T-helper 1 cell treated with Interleukin-12 subunit alpha and Interleukin-12 subunit beta and Interleukin-4 antibody, amounts not matched to agents 30 ng/mL and 1 ng/mL, for 36 hours (primary cell): ENCODE data around the gene MACO1. TPM values are rescaled to one million over a fixed set of nuclear protein-coding genes. Genes with fewer than 3 reads are reported as not detected.
"Not testable (repeated sequence)": the region's sequence is repeated elsewhere in the genome, so short reads cannot be mapped to it uniquely, and the experiment has no call there.

Experiments used
- intact Hi-C: fragments of 100-400 bp; cut with micrococcal nuclease; formaldehyde crosslinking; loops from one replicate; pipeline ENCODE4 v1.15.1; 2024
- total RNA-seq: library from RNA; stranded (reverse); gene quantifications from 2 replicates; pipeline ENCODE4 v1.2.3, GENCODE V29; 2022

Gene MACO1
- total RNA-seq, 1 donor from 2014 or later, result 23.1 TPM

- intact Hi-C loops, result not testable (repeated sequence)
Measured at GRCh38 chr1:25423206-25423605, 7.5 kb upstream of the MACO1 start.

- intact Hi-C loops, result no loop called here
Measured at GRCh38 chr1:25425098-25426085, 5.3 kb upstream of the MACO1 start.

- intact Hi-C loops, result no loop called here
Measured at GRCh38 chr1:25427696-25428095, 3.0 kb upstream of the MACO1 start.

- intact Hi-C loops, result no loop called here
Measured at GRCh38 chr1:25428475-25429166, 2.1 kb upstream of the MACO1 start.

- intact Hi-C loops, result loop anchor here (1.0 to 10.0 kb wide), 13 partner anchors 16 to 1044 kb away; partner anchors contain the start of genes AUNIP, CEP85, DHDDS and HMGN2
Measured at GRCh38 chr1:25430967-25431881, 527 bp downstream of the MACO1 start.

- intact Hi-C loops, result loop anchor here (2.0 to 10.0 kb wide), 6 partner anchors 93 to 1043 kb away; partner anchors contain the start of genes CEP85, HMGN2, PAFAH2 and TMEM50A
Measured at GRCh38 chr1:25431955-25432719, 1.4 kb downstream of the MACO1 start.

- intact Hi-C loops, result loop anchor here (5.0 to 10.0 kb wide), 3 partner anchors 694 to 1042 kb away; partner anchors contain the start of genes CEP85 and HMGN2
Measured at GRCh38 chr1:25432749-25433388, 2.2 kb downstream of the MACO1 start.

GRCh38 chr1:25433389-25434186 lies 2.9 kb downstream of the MACO1 start:
- intact Hi-C loops, result loop anchor here (5.0 to 10.0 kb wide), 3 partner anchors 694 to 1041 kb away; partner anchors contain the start of genes CEP85 and HMGN2

- intact Hi-C loops, result loop anchor here (1.0 to 10.0 kb wide), 3 partner anchors 12 to 1039 kb away; partner anchors contain the start of gene HMGN2
Measured at GRCh38 chr1:25435397-25436108, 4.9 kb downstream of the MACO1 start.

- intact Hi-C loops, result loop anchor here (5.0 to 10.0 kb wide), 2 partner anchors 50 to 1037 kb away; partner anchors contain the start of gene HMGN2
Measured at GRCh38 chr1:25437672-25438071, 7.0 kb downstream of the MACO1 start.

- intact Hi-C loops, result loop anchor here (5.0 to 10.0 kb wide), 2 partner anchors 48 to 1036 kb away; partner anchors contain the start of gene HMGN2
Measured at GRCh38 chr1:25439287-25439686, 8.6 kb downstream of the MACO1 start.

- intact Hi-C loops, result no loop called here
Measured at GRCh38 chr1:25442178-25442577, 11.5 kb downstream of the MACO1 start.

- intact Hi-C loops, result no loop called here
Measured at GRCh38 chr1:25443030-25443699, 12.5 kb downstream of the MACO1 start.

- intact Hi-C loops, result not testable (repeated sequence)
Measured at GRCh38 chr1:25444604-25445003, 13.9 kb downstream of the MACO1 start.

- intact Hi-C loops, result loop anchor here (2.0 kb wide), 1 partner anchor 21 kb away; no protein-coding TSS in a partner anchor
Measured at GRCh38 chr1:25445993-25446538, 15.4 kb downstream of the MACO1 start.

GRCh38 chr1:25447547-25447946 lies 16.9 kb downstream of the MACO1 start:
- intact Hi-C loops, result loop anchor here (1.0 to 2.0 kb wide), 3 partner anchors 12 to 19 kb away; partner anchors contain the start of gene MACO1

GRCh38 chr1:25450891-25451290 lies 20.2 kb downstream of the MACO1 start:
- intact Hi-C loops, result no loop called here
